ENCODE data around the gene PALD1.

The PALD1 gene

GRCh38 chr10:70477661-70478162, 855 bp upstream of the PALD1 start:
- TF ChIP-seq CTCF (IDR thresholded peaks at IDR 0.05; ENCODE audit: insufficient read depth, low read depth, low read length, missing control alignments): no peak
- H3K4me3 ChIP-seq (ENCODE audit: low read length): no peak overlapping the region
- DNase-seq (ENCODE audit: low read depth): peak; percentile 83

DNA sequence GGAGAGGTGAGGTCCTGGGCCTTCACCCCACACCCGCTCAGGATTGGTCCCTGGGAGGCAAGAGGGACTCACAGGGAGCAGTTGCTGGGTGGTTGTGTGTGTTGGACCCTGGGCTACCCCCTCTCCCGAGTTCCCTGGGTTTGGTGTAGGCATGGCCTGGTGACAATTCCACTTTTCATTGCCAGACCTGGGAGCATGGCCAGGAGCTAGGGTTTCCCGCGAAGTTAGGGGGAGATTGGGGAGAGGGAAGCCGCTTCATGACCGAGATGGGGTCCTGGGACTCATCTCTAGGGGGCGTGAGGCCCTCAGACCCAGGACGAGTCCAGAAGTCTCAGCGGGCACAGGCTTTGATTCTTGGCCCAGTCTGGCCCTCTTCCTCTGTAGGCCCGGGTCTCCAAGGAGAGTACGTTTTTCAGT, 606 bp downstream of the PALD1 start:
- TF ChIP-seq CTCF (IDR thresholded peaks at IDR 0.05; ENCODE audit: insufficient read depth, low read depth, low read length, missing control alignments): no peak
- no peak overlapping the region for H3K4me3 ChIP-seq (ENCODE audit: low read length)
- no peak for DNase-seq (ENCODE audit: low read depth)

GRCh38 chr10:70479626-70480238, 1.2 kb downstream of the PALD1 start:
- DNase-seq (ENCODE audit: low read depth): no peak

DNA sequence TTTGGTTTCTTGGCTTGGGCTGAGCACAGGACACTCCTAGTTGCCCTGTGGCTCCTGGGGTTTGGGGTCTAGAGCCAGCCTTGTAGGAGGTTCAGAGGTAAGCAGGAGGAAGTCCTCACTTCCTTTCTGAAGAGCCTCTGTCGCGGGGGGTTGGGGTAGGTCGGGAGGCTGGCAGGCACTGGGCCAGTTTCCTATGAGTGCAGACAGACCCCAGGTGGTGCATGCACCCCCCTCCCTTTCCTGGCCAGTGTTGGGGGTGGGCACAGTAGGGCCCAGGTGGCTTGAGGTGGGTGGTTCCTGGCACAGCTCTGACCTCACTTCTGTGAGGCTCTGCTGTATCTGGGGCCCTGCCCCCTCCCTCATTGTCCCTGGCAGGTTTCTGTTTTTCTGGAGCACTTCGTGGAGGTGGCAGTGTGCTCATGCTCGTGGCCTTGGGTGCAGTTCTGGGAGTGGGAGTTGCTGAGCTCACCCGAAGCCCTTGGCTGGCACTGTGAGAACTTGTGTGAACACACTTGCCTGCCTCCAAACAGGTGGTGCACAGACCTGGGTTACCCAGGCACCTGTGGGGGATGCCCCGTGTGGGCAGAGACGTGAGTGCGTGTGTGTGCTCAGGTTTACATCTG, 1.8 kb downstream of the PALD1 start:
- no peak for DNase-seq (ENCODE audit: low read depth)
- H3K4me3 ChIP-seq (ENCODE audit: low read length): no peak overlapping the region
- TF ChIP-seq CTCF (IDR thresholded peaks at IDR 0.05; ENCODE audit: insufficient read depth, low read depth, low read length, missing control alignments): no peak

More at GRCh38 chr10:70479626-70480238, 1.2 kb downstream of the PALD1 start:
- no peak overlapping the region for H3K4me3 ChIP-seq (ENCODE audit: low read length)
- TF ChIP-seq CTCF (IDR thresholded peaks at IDR 0.05; ENCODE audit: insufficient read depth, low read depth, low read length, missing control alignments): no peak

DNA sequence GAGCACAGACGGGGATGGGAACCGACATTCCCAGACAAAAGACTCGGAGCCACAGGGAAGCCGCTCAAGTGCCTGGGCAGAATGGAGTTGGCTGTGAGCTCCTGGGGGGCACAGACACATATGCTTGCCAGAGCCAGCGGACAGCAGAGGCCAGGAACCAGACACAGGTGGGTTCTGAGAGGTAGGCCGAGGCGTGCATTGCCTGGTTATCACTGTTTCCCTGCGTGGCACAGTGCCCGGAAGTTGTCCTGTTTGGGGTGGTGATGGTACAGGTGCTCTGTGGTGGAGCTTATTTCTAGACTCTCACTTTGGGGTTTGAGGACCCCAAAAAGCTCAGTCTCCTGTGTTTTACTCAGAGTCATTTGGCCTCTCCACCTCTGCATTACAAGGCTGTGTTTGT, 2.5 kb downstream of the PALD1 start:
- DNase-seq (ENCODE audit: low read depth): no peak
- no peak overlapping the region for H3K4me3 ChIP-seq (ENCODE audit: low read length)
- no peak for TF ChIP-seq CTCF (IDR thresholded peaks at IDR 0.05; ENCODE audit: insufficient read depth, low read depth, low read length, missing control alignments)

DNA sequence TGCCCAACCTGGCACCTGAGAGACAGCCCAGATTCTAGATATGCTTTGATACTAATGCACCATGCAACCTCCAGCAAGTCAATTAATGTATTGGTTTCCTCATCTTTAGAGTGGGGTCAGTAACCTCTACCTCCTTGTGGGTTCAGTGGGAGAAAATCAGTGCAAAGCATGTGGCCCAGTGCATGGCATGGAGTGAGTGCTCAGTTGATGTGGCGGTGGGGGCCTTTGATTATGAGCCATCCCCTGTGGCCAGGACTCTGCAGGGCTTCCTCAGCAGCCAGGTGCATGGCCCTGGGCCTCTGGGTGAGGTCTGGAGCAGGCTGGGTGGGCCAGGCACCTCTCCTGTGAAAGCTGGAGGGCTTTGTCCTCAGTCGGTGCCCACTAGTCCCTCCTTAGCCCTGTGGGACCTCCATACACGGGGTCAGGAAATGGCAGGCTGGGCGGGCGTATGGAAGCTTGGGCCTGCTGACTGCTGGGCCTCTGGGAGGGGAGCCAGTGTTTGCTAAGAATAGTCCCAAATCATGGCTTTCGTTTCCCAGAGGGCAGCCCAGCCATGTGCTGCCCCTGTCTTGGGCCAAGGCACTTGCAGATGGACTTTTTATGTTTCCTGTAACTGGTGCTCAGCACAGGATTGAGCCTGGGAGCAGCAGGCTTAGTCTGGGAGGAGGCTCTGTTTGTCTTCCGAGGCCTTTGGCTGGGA, 3.4 kb downstream of the PALD1 start:
- no peak overlapping the region for H3K4me3 ChIP-seq (ENCODE audit: low read length)
- DNase-seq (ENCODE audit: low read depth): no peak
- no peak for TF ChIP-seq CTCF (IDR thresholded peaks at IDR 0.05; ENCODE audit: insufficient read depth, low read depth, low read length, missing control alignments)

All from epithelial cell of esophagus (primary cell).